H1 (cell line): Measurements from ENCODE around the gene ZBED6. TPM values are rescaled to one million over a fixed set of nuclear protein-coding genes. Genes with fewer than 3 reads are reported as not detected.

Experiments used
- CTCF ChIA-PET: fragments of 300-600 bp; sonication (Branson Sonifier 250); formaldehyde crosslinking; loops from one replicate; lab custom pipeline; 2021; ENCODE audit not compliant: partially characterized antibody; lab: Charles Lee
- POLR2A ChIA-PET: fragments of 300-600 bp; sonication (Branson Sonifier 250); formaldehyde crosslinking; loops from one replicate; lab custom pipeline; 2021; ENCODE audit warnings: inconsistent platforms; ENCODE audit not compliant: partially characterized antibody; lab: Charles Lee
- DNase-seq, 2 experiments: peaks; one replicate each; pipeline versions ENCODE4 v3.0.0 to v3.0.0-alpha.2; 2010 to 2022; ENCODE audit warnings: low spot score in 2 of 2, low read depth in 1 of 2, mixed read lengths in 1 of 2
- FAIRE-seq: peaks from 2 replicates; lab custom pipeline; 2011; peaks lifted over from hg19 to GRCh38; lab: Jason Lieb, UNC
- H2AFZ ChIP-seq: 2 replicates; pipeline ENCODE4 v1.8.1; 2012; ENCODE audit warnings: low read length, inconsistent platforms
- H2AK5ac ChIP-seq: 2 replicates; pipeline ENCODE4 v1.6.1; 2013; ENCODE audit warnings: low read depth, low read length
- H2BK120ac ChIP-seq: replicated peaks from 2 replicates; pipeline ENCODE3; 2013; ENCODE audit warnings: low read depth, low read length, inconsistent platforms
- H2BK12ac ChIP-seq: 2 replicates; pipeline ENCODE4 v1.6.1; 2013; ENCODE audit warnings: low read depth, low read length
- H2BK15ac ChIP-seq: 2 replicates; pipeline ENCODE4 v1.6.1; 2013; ENCODE audit warnings: low read length
- H2BK20ac ChIP-seq: 2 replicates; pipeline ENCODE4 v1.6.1; 2013; ENCODE audit warnings: low read length
- H2BK5ac ChIP-seq: 2 replicates; pipeline ENCODE4 v1.6.1; 2013; ENCODE audit warnings: low read depth, low read length
- H3K14ac ChIP-seq: 2 replicates; pipeline ENCODE4 v1.6.1; 2013; ENCODE audit warnings: inconsistent platforms; ENCODE audit not compliant: insufficient read length
- H3K18ac ChIP-seq: 2 replicates; pipeline ENCODE4 v1.6.1; 2013; ENCODE audit warnings: low read length; ENCODE audit errors: extremely low read depth
- H3K23ac ChIP-seq: 2 replicates; pipeline ENCODE4 v1.6.1; 2013; ENCODE audit warnings: inconsistent platforms; ENCODE audit not compliant: insufficient read length
- H3K23me2 ChIP-seq: 2 replicates; pipeline ENCODE4 v1.6.1; 2013; ENCODE audit warnings: low read depth, low read length
- H3K27ac ChIP-seq: 2 replicates; pipeline ENCODE4 v1.6.1; 2011; ENCODE audit warnings: low read depth, low read length, inconsistent platforms
- H3K27me3 ChIP-seq, 4 experiments: replicated peaks in 1 of 4; 1 replicate in 1 of 4; 2 replicates in 3 of 4; pipeline versions ENCODE4 v1.6.1 to v1.8.1; 2011 to 2013; ENCODE audit warnings: low read length in 3 of 4, mild to moderate bottlenecking in 3 of 4, inconsistent platforms in 2 of 4, mixed read lengths in 2 of 4, moderate library complexity in 1 of 4; ENCODE audit not compliant: control insufficient read depth in 3 of 4, insufficient read depth in 3 of 4; ENCODE audit errors: extremely low read depth in 1 of 4
- H3K36me3 ChIP-seq, 4 experiments: 2 replicates each; pipeline versions ENCODE4 v1.6.1 to v1.8.1; 2011 to 2013; ENCODE audit warnings: mild to moderate bottlenecking in 4 of 4, low read length in 3 of 4, moderate library complexity in 2 of 4, control low read depth in 1 of 4, inconsistent platforms in 1 of 4; ENCODE audit not compliant: insufficient read depth in 4 of 4, control insufficient read depth in 2 of 4
- H3K4ac ChIP-seq: replicated peaks from 2 replicates; pipeline ENCODE3; 2013; ENCODE audit warnings: low read length, low read depth, mixed read lengths, inconsistent platforms; ENCODE audit not compliant: insufficient read length
- H3K4me1 ChIP-seq, 4 experiments: replicated peaks in 1 of 4; 1 replicate in 1 of 4; 2 replicates in 3 of 4; pipeline versions ENCODE4 v1.6.1 to v1.8.1; 2011 to 2013; ENCODE audit warnings: low read length in 3 of 4, inconsistent platforms in 2 of 4, mixed read lengths in 1 of 4; ENCODE audit not compliant: insufficient read depth in 4 of 4, control insufficient read depth in 3 of 4
- H3K4me2 ChIP-seq, 2 experiments: 2 replicates each; pipeline versions ENCODE4 v1.6.1 to v1.8.1; 2011 to 2013; ENCODE audit warnings: low read depth in 2 of 2, low read length in 2 of 2, control low read depth in 1 of 2, inconsistent platforms in 1 of 2, mild to moderate bottlenecking in 1 of 2; ENCODE audit not compliant: insufficient read depth in 1 of 2
- H3K4me3 ChIP-seq, 4 experiments: fragments of 200-600, 300-600 bp in 1 of 4; sonication (generic), shearing (Covaris generic), sonication (Bioruptor Twin) in 1 of 4; 2 replicates each; pipeline versions ENCODE4 v1.5.1 to v1.8.1; 2011 to 2016; ENCODE audit warnings: low read length in 4 of 4, low read depth in 3 of 4, control low read depth in 2 of 4, inconsistent platforms in 2 of 4, mild to moderate bottlenecking in 2 of 4, mixed read lengths in 1 of 4, moderate library complexity in 1 of 4; ENCODE audit not compliant: insufficient read depth in 2 of 4; ENCODE audit errors: extremely low read depth in 1 of 4
- H3K56ac ChIP-seq: replicated peaks from 2 replicates; pipeline ENCODE3; 2013; ENCODE audit warnings: low read depth, mild to moderate bottlenecking, mixed read lengths, low read length, inconsistent platforms; ENCODE audit not compliant: insufficient read length
- H3K79me1 ChIP-seq: 2 replicates; pipeline ENCODE4 v1.6.1; 2013; ENCODE audit warnings: low read depth, low read length, control low read depth
- H3K79me2 ChIP-seq, 2 experiments: 2 replicates each; pipeline versions ENCODE4 v1.6.1 to v1.8.1; 2012 to 2013; ENCODE audit warnings: low read length in 2 of 2, mild to moderate bottlenecking in 2 of 2, inconsistent platforms in 1 of 2; ENCODE audit not compliant: insufficient read depth in 2 of 2, control insufficient read depth in 1 of 2
- H3K9ac ChIP-seq, 4 experiments: replicated peaks in 1 of 4; 1 replicate in 1 of 4; 2 replicates in 3 of 4; pipeline versions ENCODE4 v1.6.1 to v1.8.1; 2011 to 2013; ENCODE audit warnings: low read depth in 3 of 4, low read length in 3 of 4, control low read depth in 2 of 4, mild to moderate bottlenecking in 2 of 4, moderate library complexity in 2 of 4, inconsistent platforms in 1 of 4; ENCODE audit errors: extremely low read depth in 1 of 4
- H3K9me3 ChIP-seq, 2 experiments: 2 replicates each; pipeline versions ENCODE4 v1.6.1 to v1.8.1; 2012 to 2013; ENCODE audit warnings: mild to moderate bottlenecking in 2 of 2, moderate library complexity in 2 of 2, control low read depth in 1 of 2, inconsistent platforms in 1 of 2, low read depth in 1 of 2, low read length in 1 of 2, mixed read lengths in 1 of 2; ENCODE audit not compliant: insufficient read depth in 2 of 2
- H4K20me1 ChIP-seq, 2 experiments: replicated peaks in 1 of 2; 2 replicates each; pipeline versions ENCODE3 to v1.8.1; 2011 to 2013; ENCODE audit warnings: inconsistent platforms in 2 of 2, low read length in 2 of 2, mild to moderate bottlenecking in 1 of 2; ENCODE audit not compliant: insufficient read depth in 2 of 2, control insufficient read depth in 1 of 2
- H4K5ac ChIP-seq: 2 replicates; pipeline ENCODE4 v1.6.1; 2013; ENCODE audit warnings: low read length, low read depth, mixed read lengths, inconsistent platforms; ENCODE audit not compliant: insufficient read length
- H4K8ac ChIP-seq: 2 replicates; pipeline ENCODE4 v1.8.0; 2013; ENCODE audit warnings: mild to moderate bottlenecking, moderate library complexity, low read length, inconsistent platforms; ENCODE audit not compliant: insufficient read depth; ENCODE audit errors: extremely low read depth
- H4K91ac ChIP-seq: replicated peaks from 2 replicates; pipeline ENCODE3; 2013; ENCODE audit warnings: low read length, mixed read lengths, inconsistent platforms; ENCODE audit not compliant: insufficient read length
- CHD1 ChIP-seq: IDR thresholded peaks from 2 replicates; pipeline ENCODE4 v1.6.1; 2012; ENCODE audit warnings: low read depth, low read length, improper control_type of control experiment
- CHD2 ChIP-seq: IDR thresholded peaks from 2 replicates; pipeline ENCODE4 v1.6.1; 2012; ENCODE audit warnings: low read length, improper control_type of control experiment
- E2F6 ChIP-seq: IDR thresholded peaks from 2 replicates; pipeline ENCODE4 v1.6.1; 2012; ENCODE audit warnings: inconsistent platforms
- EGR1 ChIP-seq: IDR thresholded peaks from 2 replicates; pipeline ENCODE4 v1.6.1; 2011; ENCODE audit warnings: low read depth, low read length, borderline replicate concordance
- GTF2F1 ChIP-seq: IDR thresholded peaks from 2 replicates; pipeline ENCODE4 v1.6.1; 2012; ENCODE audit warnings: low read depth, low read length, improper control_type of control experiment, borderline replicate concordance
- KDM1A ChIP-seq: fragments of 200-600, 300-600 bp; sonication (generic); IDR thresholded peaks from 2 replicates; pipeline ENCODE4 v1.7.1; 2016; ENCODE audit warnings: mild to moderate bottlenecking, low read length, borderline replicate concordance
- SAP30 ChIP-seq: fragments of 300-600 bp; sonication (generic); IDR thresholded peaks from 2 replicates; pipeline ENCODE4 v1.7.1; 2012; ENCODE audit warnings: low read length, moderate library complexity, mild to moderate bottlenecking, inconsistent platforms; ENCODE audit not compliant: insufficient read depth, insufficient replicate concordance
- SP4 ChIP-seq: IDR thresholded peaks from 2 replicates; pipeline ENCODE4 v1.6.1; 2012; ENCODE audit warnings: low read length, inconsistent platforms
- TAF1 ChIP-seq: IDR thresholded peaks from 2 replicates; pipeline ENCODE4 v1.6.1; 2011; ENCODE audit warnings: mild to moderate bottlenecking, low read depth, low read length
- TBP ChIP-seq: IDR thresholded peaks from 2 replicates; pipeline ENCODE4 v1.6.1; 2011; ENCODE audit warnings: low read depth, low read length, improper control_type of control experiment
- WGBS, 2 experiments: shearing (Covaris generic) in 1 of 2; methylation state at CpG; one replicate each; pipeline versions ENCODE4 v1.1.6 to v1.1.7; 2013 to 2015; ENCODE audit warnings: low lambda C conversion rate in 2 of 2, mixed read lengths in 2 of 2, inconsistent platforms in 1 of 2, low coverage in 1 of 2, missing lambda C conversion rate in 1 of 2; ENCODE audit not compliant: insufficient replicate concordance in 2 of 2, insufficient coverage in 1 of 2, insufficient read length in 1 of 2; ENCODE audit errors: extremely low coverage in 1 of 2, missing lambda C conversion rate in 1 of 2; 5-methylcytosine and 5-hydroxymethylcytosine counted together
- polyA plus RNA-seq, 7 experiments: library from polyadenylated mRNA; depleted of rRNA in 3 of 7; stranded (reverse) in 5 of 7; unstranded in 2 of 7; fragments of >200 nt in 5 of 7; fragments of 200-250 nt in 2 of 7; gene quantifications; 1 replicate in 5 of 7; 2 replicates in 1 of 7; 4 replicates in 1 of 7; pipeline versions ENCODE4 v1.2.1 to v1.2.3, GENCODE V29; 2011 to 2013; ENCODE audit warnings: missing spikeins in 2 of 7, mixed read lengths in 2 of 7
- total RNA-seq: library from RNA; stranded (reverse); fragmentation: NEBNext Ultra II Directional; extraction: Animal tissue kit (Norgen Biotek cat#: 25700); gene quantifications from 2 replicates; pipeline ENCODE4 v1.2.1, GENCODE V29; 2021

The ZBED6 gene
- total and polyA plus RNA-seq, 2 of the 8 experiments (the other 6 are each of a cell fraction or from before 2014, with no cell fraction given), result 1.4 to 25.9 TPM

DNA sequence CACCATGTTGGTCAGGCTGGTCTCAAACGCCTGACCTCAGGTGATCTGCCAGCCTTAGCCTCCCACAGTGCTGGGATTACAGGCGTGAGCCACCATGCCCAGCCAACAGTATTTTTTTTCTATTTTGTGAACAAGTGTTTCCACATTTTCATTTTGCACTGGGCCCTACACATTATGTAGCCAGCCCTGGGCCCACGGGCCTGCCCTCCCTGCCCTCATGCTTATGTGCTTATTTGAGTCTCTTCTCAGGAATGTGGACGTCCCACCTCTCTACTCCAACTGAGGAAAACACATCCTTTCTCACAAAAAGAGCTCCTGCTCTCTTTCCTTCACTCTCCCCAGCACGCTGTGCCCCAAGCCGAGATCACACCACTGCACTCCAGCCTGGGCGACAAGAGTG, 13.5 kb upstream of the ZBED6 start:
- no peaks in the 10 kb centered on the region for H3K79me1 ChIP-seq
- no peak overlapping the region for H3K56ac ChIP-seq
- H3K27me3 ChIP-seq, result no peaks in the 10 kb centered on the region
- no peak overlapping the region for H3K4ac ChIP-seq
- no peaks in the 10 kb centered on the region for H3K79me2 ChIP-seq
- no peak overlapping the region for H3K27ac ChIP-seq
- H3K23me2 ChIP-seq, result no peaks in the 10 kb centered on the region; the same call in 1 of the 2 replicates
- no peak overlapping the region for H3K14ac ChIP-seq
- H3K4me1 ChIP-seq, result peaks cover 0 to 3% (median 0%) of the 10 kb centered on the region in 4 experiments; a peak in 3 of 7 replicates
- WGBS, 2 experiments, result 90% methylated on average over 7 of the region's 7 CpGs; no CpG with 5 or more reads in 1 of the 2 experiments
- FAIRE-seq (no peak), DNase-seq (no peak)
- H3K4me3 ChIP-seq, result no peak overlapping the region
- no peak overlapping the region for H3K18ac ChIP-seq
- TF ChIP-seq SAP30 (no peak), EGR1 (no peak), TBP (no peak), CHD1 (no peak), SP4 (no peak), KDM1A (no peak), GTF2F1 (no peak), TAF1 (no peak), E2F6 (no peak), CHD2 (no peak)
- no peak overlapping the region; the same call in 1 of the 2 replicates for H4K8ac ChIP-seq
- H3K9ac ChIP-seq, result no peak overlapping the region
- H3K4me2 ChIP-seq, result no peak overlapping the region
- no peak overlapping the region for H2AFZ ChIP-seq
- H2BK120ac ChIP-seq, result no peak overlapping the region
- H4K91ac ChIP-seq, result no peak overlapping the region
- no peak overlapping the region for H2BK20ac ChIP-seq
- no peak overlapping the region for H2BK5ac ChIP-seq
- no peaks in the 10 kb centered on the region for H3K36me3 ChIP-seq
- ChIA-PET POLR2A (interaction anchor here (1.5 kb wide), 1 partner anchor 22 kb away, joined by 3 read pairs; no protein-coding TSS in a partner anchor), CTCF (interaction anchor here (0.6 to 0.9 kb wide), 2 partner anchors 48 to 108 kb away, joined by 3 read pairs; no protein-coding TSS in a partner anchor)
- no peak overlapping the region for H2AK5ac ChIP-seq
- H4K5ac ChIP-seq, result no peak overlapping the region
- H3K9me3 ChIP-seq, result no peaks in the 10 kb centered on the region
- H2BK12ac ChIP-seq, result no peak overlapping the region
- no peak overlapping the region for H2BK15ac ChIP-seq
- H3K23ac ChIP-seq, result no peak overlapping the region
- no peaks in the 10 kb centered on the region for H4K20me1 ChIP-seq
